GM23248 (cell line): ENCODE results near the gene NOXO1.

Source experiments
- EZH2 ChIP-seq: fragments of 200-600 bp; sonication (generic); IDR thresholded peaks from 2 replicates; pipeline ENCODE4 v1.6.1; 2018; ENCODE audit warnings: antibody characterized with exemption, mild to moderate bottlenecking; ENCODE audit not compliant: insufficient read depth, poor library complexity, severe bottlenecking
- EZH2phosphoT487 ChIP-seq: fragments of 200-600 bp; sonication (generic); IDR thresholded peaks from 2 replicates; pipeline ENCODE4 v1.6.1; 2018; ENCODE audit warnings: antibody characterized with exemption, moderate library complexity, mild to moderate bottlenecking, low read depth; ENCODE audit not compliant: insufficient read depth

GRCh38 chr16:1971796-1972489, 9.3 kb downstream of the NOXO1 start, which contains the start of gene TBL3:
- TF ChIP-seq EZH2 (no peak), EZH2phosphoT487 (no peak)
